ENCODE results near the gene STK25.
A peak's percentile ranks its signal among the peaks of the same experiment; 100 is the strongest.
"Not testable (repeated sequence)": the region's sequence is repeated elsewhere in the genome, so short reads cannot be mapped to it uniquely, and the experiment has no call there.

The STK25 gene

DNA sequence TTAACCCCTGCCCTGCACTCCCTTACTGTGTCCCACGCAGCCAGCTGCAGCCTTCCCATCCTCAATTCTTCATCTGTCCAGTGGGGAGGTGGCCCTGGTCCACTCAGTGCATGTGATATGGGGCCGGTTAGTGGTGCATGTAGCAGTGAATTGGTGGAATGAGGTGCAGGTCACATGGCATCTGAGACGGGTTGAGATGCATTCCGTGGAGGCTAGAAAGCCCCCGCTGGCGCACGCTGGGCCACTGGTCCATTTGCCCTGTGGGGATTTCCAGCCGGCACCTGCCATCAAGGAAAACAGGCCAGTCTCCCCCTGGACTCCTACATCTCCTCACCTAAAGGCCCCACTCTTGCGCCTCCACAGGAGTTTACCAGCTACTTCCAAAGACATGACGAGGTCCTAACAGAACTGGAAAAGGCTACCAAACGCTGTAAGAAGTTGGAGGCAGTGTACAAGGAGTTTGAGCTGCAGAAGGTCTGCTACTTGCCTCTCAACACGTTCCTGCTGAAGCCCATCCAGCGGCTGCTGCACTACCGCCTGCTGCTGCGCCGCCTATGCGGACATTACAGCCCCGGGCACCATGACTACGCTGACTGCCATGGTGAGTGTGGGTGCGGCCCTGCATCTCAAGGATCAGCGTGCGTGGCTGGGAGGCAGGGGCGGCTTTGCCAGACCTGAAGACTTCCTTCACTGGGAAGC is 40.5 kb downstream of the STK25 start:
- DNase-seq (ENCODE audit: low read depth in 1 of 2, low spot score in 1 of 2) = no peak

DNA sequence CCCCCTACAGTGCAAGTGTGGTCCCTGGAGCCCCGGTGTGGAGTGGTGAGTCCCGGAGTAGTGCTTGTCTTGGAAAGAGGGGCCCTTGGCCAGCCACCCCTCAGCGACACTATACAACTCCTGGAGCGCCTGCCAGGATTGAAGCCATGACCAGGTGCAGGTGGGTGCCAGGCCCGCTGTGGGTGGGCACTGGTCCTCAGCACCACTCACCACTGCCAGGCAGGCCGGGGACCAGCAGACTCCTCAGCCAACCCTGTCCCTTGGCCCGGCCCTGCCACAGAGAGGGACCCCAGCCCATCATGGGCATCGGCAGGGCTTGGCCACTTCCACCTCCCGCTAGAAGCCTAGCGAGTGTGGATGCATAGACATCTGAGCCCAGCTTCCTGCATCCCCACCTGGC is 42.2 kb downstream of the STK25 start:
- no peak for DNase-seq (ENCODE audit: low read depth in 1 of 2, low spot score in 1 of 2)

DNA sequence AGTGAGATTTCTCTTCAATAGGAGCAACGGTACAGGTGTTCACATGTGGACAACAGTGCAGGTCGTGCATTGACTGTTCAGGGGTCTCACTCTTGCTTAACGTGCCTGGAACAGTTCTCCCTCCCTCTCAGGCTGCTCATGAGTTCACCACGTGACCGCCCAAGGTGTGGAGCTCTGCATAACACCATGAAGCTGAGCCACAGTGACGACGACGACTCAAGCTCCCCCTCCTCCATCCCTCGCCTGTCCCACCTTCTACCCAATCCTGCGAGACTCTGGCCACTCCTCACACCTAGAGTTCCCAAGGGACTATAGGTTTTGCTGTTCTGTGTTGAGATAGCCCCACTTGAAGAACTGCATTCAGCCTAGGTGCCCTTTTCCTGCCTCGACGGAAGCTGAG is 42.8 kb downstream of the STK25 start:
- DNase-seq (ENCODE audit: low read depth in 1 of 2, low spot score in 1 of 2) = no peak

DNA sequence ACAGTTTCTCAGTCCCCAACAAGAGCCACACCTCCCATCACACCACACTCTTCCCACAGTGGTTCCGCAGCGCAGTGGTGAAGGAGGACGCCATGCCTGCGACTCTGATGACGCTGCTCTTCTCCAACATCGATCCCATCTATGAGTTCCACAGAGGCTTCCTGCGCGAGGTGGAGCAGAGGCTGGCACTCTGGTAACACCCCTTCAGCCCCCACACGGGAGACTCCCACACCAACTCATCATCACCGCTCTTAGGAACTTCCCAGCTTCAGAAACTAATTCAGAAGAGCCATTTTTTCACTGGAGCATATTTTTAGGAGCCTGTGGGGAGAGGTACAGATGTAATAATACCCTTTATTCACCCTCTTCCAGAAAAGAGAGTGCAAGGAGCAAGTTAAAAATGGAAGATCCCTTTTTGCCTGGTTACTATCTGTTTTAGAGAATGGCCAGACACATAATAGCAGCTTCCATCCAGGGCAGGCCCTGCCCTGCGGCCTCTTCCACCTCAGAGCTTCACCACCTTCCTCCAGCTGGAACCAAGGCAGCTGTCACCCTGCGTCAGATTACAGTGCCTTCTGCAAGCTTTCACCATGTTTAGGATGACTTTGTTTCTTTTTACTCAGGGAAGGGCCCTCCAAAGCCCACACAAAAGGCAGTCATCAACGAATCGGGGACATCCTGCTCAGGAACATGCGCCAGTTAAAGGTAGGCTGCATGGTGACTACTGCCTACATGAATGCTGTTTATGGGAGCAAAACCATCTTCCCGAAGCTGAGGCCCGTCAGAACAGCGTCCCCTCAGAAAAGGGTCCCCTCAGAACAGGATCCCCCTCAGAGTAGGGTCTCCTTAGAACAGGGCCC is 44.9 kb downstream of the STK25 start:
- DNase-seq (ENCODE audit: low read depth in 1 of 2, low spot score in 1 of 2) = no peak

DNA sequence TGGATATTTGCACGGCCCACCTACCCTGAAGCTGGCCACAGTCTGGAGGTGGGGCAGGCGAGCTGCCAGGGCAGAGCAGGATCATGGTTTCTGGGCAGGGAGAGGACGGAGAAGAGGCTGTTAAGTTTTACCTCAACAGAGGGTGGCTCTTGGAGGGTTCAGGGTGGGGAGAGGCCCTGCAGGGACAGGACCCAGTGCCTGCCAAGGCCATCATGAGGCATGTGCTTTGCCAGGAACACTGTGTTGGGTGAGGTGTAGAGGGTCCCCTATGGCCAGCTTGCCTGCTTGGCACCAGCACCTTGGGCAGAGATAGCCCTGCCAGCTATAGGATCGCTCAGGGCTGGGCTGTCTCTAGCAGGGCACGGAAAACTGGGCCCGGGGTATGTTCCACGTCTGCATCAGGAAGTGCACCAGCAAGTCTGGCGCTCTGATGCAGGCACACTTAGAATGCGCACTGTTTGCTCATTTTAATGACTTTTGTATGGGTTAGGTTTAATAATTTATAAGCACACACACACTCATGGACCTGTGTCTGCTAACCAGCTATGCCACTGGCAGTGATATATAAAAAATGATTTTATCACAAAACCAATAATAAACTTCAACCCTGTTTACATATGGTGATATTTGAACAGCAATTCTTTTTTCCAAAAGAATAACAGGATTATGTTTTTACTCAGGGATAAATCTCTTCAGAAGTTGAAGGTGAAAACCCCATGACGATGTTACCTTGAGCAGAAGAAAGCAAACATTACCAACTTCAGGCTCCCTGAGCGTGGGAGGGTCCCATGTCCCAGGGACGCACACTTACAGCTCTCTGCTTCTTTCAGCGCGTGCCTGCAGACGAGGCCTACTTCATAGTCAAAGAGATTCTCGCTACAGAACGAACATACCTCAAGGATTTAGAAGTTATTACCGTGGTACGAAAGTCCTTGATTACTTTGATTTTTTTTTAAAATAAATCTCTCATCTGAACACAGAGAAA is 46.4 kb downstream of the STK25 start:
- no peak for DNase-seq (ENCODE audit: low read depth in 1 of 2, low spot score in 1 of 2)

DNA sequence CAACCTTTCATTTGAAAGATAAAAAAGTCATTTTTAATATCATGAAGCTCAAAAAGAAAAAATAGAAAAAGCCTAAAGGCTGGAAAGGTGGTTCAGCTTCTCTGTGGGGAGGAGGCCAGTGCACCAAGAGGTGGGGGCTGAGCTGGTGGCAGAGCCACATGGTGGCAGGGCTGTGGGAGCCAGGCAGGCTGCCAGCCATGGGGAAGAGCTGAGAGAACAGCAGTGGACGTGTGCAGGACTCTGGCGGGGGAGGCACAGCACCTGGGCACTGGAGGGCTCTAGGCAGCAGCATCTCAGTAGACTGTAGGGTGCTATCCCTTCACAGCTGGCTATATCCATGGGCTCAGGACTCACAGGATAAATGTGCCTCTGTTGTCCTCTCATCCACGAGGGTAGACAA is 47.8 kb downstream of the STK25 start:
- DNase-seq (ENCODE audit: low read depth in 1 of 2, low spot score in 1 of 2) = no peak

DNA sequence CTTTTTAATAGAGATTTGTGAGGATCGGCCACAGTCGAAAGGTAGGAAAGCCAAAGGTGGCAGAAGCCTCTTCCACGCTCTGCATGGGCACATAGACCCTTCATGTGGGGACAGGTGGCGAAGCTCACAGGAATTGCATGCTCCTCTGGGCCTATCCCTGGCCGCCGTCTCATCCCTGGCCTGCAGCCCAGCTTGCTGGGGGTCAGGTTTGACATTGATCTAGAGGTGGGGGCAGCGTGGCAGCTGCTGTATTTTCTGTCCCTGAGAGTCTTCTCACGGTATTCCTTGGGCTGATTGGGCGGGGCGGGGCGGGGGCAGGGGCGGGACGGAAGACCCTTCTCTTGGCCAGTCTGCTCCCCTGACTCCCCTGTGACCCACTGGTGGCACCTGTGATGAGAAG is 48.9 kb downstream of the STK25 start:
- no peak for DNase-seq (ENCODE audit: low read depth in 1 of 2, low spot score in 1 of 2)

DNA sequence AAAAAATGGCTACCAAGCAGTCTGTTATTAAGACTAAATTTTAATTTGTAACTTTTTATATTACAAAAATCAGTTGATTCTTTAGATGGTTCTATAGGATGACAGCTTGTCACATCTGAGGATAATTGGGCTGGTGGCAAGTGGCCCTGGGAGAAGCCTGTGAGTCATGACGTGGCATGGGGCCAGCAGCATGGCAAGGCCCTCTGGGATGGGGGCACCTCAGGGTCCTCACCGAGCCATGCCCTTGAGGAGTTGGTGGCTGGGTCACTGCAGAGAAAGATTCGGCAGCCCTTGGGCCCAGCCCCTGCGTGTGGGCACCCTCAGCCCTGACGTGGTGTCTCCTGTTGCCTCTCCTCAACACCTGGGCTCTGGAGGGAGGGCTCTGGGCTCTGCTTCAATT is 49.7 kb downstream of the STK25 start:
- DNase-seq (ENCODE audit: low read depth in 1 of 2, low spot score in 1 of 2) = no peak

DNA sequence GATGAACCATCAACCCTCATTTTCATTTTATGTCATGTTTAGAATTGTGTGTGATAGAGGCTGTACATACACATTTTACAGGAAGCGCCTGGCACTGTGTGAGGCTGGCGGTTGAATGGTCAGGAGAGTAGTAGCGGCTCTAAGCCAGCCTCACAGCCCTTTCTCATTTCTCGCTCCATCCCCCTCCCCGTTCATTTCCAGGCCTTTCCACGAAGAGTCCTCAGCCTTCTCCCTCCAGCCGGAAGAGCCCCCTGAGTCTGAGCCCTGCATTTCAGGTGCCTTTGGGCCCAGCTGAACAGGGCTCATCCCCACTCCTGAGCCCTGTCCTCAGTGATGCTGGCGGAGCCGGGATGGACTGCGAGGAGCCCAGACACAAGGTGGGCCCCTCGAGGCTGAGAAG is 51.8 kb downstream of the STK25 start:
- no peak for DNase-seq (ENCODE audit: low read depth in 1 of 2, low spot score in 1 of 2)

DNA sequence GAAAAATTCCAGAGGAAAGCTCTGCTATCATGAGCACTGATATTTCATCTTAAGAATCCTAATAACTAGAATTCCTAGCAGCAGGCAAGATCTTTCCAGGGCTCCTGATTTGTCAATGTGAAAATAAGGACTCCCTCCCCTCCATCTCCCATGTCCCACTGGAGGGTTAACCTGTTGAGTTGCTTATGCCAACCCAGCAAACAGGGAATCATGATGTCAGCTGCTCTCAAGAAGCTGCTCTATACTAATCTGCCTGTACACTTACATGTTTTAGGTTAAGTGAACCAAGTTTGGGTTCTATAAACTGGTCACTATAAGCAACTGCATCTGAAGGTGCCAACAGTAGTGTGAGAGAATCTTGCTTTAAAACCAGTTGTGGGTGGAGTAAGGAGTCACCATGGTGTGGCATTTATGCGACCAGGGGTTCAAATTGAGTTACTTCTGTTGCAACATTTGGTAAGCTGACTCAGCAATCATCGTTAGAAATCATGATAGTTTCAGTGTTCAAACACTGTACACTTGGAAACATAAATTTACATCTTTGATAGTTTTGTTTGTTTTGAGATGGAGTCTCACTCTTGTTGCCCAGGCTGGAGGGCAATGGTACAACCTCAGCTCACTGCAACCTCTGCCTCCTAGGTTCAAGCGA is 53.4 kb downstream of the STK25 start:
- DNase-seq (ENCODE audit: low read depth in 1 of 2, low spot score in 1 of 2) = no peak

DNA sequence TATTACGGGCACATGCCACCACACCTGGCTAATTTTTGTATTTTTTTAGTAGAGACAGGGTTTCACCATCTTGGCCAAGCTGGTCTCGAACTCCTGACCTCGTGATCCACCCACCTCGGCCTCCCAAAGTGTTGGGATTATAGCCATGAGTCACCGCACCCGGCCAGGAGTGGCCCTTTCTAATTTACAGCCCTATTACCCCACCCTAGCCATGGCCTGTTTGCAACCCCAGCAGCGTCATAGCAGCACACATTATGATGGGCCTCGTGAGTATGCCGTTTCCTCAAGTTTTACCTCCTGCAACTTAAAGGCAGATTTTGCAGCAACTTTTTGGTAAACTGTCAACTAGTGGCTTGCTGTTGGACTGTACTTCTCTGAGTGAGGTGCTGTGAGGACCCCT is 54.5 kb downstream of the STK25 start:
- DNase-seq (ENCODE audit: low read depth in 1 of 2, low spot score in 1 of 2) = not testable (repeated sequence)

DNA sequence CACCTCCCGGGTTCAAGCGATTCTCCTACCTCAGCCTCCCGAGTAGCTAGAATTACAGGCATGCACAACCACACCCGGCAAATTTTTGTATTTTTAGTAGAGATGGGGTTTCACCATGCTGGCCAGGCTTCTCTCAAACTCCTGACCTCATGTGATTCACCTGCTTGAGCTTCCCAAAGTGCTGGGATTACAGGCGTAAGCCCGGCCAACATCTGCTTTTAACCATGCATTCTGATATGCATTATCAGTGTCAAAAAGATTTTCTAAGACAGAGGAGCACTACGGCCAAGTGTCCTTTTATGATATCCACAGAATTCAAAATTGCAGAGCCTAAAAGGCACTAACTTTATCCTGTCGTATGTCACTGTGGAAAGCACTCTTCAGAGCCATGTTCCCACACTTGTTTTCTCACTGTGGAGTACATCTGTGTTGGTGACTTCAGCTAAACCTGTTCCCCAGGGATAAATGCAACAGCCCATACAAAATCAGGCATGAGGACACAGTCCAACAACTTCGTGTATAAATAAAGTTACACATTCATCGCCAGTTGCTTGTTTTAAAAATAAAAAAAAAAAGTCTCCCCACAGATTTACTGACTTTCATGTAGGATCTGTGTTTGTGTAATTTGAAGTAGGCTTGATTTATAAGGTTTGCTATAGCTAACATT is 56.4 kb downstream of the STK25 start:
- DNase-seq (ENCODE audit: low read depth in 1 of 2, low spot score in 1 of 2) = no peak

DNA sequence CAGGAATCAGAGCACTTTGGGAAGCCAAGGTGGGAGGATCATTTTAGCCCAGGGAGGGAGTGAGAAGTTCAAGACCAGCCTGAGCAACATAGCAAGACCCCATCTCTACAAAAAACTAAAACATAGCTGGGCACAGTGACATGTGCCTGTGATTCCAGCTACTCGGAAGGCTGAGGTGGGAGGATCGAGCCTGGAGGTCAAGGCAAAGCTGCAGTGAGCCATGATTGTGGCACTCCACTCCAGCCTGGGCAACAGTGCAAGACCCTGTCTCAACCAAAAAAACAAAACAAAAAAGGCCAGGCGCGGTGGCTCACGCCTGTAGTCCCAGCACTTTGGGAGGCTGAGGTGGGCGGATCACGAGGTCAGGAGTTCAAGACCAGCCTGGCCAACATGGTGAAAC is 58.3 kb downstream of the STK25 start:
- DNase-seq (ENCODE audit: low read depth in 1 of 2, low spot score in 1 of 2) = not testable (repeated sequence)

DNA sequence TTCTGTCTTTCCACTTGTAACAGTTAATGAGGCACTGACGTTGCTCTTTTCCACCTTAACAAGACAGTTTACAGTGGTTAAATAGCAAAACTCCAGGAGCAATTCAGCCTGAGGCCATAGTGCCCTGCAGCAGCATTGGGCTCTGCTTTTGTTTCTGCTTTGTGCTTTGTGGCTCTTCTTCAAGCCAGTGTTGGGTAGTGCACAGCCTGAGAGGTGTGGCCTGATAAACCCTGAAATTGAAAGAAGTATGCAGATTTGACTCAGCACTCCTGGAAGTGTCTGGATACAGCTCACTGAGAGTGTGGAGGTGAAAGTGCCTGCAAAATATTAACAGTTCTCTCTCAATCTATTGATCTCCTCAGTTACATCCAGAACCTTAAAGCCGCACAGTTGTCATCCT is 63.0 kb downstream of the STK25 start:
- DNase-seq (ENCODE audit: low read depth in 1 of 2, low spot score in 1 of 2) = no peak

DNA sequence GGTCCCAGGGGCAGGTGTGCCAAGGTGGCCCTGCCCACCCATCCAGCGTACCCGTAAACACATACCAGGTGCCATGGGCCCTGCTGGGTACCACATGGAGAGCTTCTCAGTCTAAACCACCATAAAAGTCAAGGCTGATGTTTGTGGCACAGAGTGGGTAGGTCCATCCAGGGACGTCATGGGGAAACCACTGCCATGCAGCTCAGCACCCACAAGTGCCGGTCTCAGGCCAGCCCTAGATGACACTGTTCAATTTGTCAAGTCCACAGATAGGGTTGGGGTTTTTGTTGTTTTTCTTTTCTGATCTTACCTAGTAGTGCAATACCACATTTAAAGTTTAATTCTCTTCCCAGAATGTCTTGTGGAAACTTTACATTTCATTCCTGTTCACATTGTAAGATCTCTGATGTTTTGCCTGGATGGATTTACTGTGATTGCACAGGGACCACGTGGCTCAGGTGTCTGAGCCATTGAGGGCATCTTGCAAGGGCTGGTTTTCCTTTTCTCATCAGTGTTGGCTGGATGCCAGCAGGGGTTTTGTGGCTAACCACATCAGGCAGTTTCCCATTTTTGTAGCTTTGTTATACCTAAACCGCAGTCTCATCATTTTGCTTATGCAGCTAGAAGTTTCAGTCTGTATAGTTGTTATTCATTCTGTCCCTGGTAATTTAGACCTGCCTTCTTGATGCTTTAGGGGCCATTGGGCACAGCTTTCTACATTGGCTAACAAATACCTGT is 64.7 kb downstream of the STK25 start:
- peak; percentile 74 to 81 for DNase-seq (ENCODE audit: low read depth in 1 of 2, low spot score in 1 of 2)

Measured in stimulated activated CD4-positive, alpha-beta T cell treated with anti-CD3 and anti-CD28 coated beads, Interleukin-15, amount 100 ng/mL, for 1 hour (primary cell).